DOHH2 (cell line): ENCODE data around the gene ANKRD34B.

Experiments used
- EZH2phosphoT487 ChIP-seq: fragments of 200-600 bp; sonication (generic); IDR thresholded peaks from 2 replicates; pipeline ENCODE4 v1.6.1; 2017; ENCODE audit warnings: borderline replicate concordance, mild to moderate bottlenecking, antibody characterized with exemption, low read length, moderate library complexity, mixed read lengths
- TF ChIP-seq, protein P1 (sequence below): fragments of 200-600 bp; sonication (generic); IDR thresholded peaks from one replicate; pipeline ENCODE4 v1.5.1; 2014; ENCODE audit warnings: antibody characterized with exemption, mild to moderate bottlenecking, low read depth, low read length; ENCODE audit not compliant: poor library complexity, severe bottlenecking

GRCh38 chr5:80618438-80618837, 48.4 kb upstream of the ANKRD34B start:
- TF ChIP-seq, protein P1, sequence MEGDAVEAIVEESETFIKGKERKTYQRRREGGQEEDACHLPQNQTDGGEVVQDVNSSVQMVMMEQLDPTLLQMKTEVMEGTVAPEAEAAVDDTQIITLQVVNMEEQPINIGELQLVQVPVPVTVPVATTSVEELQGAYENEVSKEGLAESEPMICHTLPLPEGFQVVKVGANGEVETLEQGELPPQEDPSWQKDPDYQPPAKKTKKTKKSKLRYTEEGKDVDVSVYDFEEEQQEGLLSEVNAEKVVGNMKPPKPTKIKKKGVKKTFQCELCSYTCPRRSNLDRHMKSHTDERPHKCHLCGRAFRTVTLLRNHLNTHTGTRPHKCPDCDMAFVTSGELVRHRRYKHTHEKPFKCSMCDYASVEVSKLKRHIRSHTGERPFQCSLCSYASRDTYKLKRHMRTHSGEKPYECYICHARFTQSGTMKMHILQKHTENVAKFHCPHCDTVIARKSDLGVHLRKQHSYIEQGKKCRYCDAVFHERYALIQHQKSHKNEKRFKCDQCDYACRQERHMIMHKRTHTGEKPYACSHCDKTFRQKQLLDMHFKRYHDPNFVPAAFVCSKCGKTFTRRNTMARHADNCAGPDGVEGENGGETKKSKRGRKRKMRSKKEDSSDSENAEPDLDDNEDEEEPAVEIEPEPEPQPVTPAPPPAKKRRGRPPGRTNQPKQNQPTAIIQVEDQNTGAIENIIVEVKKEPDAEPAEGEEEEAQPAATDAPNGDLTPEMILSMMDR: no peak
- no peak for TF ChIP-seq EZH2phosphoT487
